ENCODE measurements around the gene GALNS.

GRCh38 chr16:88877564-88878289, 21.0 kb upstream of the GALNS start:
- TF ChIP-seq CTCF (IDR thresholded peaks at IDR 0.05; ENCODE audit: insufficient read depth, low read length, poor library complexity, severe bottlenecking) (no peak), EZH2phosphoT487 (conservative IDR thresholded peaks at IDR 0.05; ENCODE audit: low read length) (no peak)

Data from SU-DHL-6 (cell line).